ENCODE results near the gene CTSD. TPM values are rescaled to one million over a fixed set of nuclear protein-coding genes. Genes with fewer than 3 reads are reported as not detected.

The CTSD gene
- total RNA-seq, 1 donor, result 221 TPM

GRCh38 chr11:1786466-1786865 lies 22.7 kb upstream of the CTSD start:
- no peak overlapping the region for H3K4me3 ChIP-seq (ENCODE audit: low read depth, low read length)
- no peak for DNase-seq (ENCODE audit: low read depth)
- TF ChIP-seq, protein P1, sequence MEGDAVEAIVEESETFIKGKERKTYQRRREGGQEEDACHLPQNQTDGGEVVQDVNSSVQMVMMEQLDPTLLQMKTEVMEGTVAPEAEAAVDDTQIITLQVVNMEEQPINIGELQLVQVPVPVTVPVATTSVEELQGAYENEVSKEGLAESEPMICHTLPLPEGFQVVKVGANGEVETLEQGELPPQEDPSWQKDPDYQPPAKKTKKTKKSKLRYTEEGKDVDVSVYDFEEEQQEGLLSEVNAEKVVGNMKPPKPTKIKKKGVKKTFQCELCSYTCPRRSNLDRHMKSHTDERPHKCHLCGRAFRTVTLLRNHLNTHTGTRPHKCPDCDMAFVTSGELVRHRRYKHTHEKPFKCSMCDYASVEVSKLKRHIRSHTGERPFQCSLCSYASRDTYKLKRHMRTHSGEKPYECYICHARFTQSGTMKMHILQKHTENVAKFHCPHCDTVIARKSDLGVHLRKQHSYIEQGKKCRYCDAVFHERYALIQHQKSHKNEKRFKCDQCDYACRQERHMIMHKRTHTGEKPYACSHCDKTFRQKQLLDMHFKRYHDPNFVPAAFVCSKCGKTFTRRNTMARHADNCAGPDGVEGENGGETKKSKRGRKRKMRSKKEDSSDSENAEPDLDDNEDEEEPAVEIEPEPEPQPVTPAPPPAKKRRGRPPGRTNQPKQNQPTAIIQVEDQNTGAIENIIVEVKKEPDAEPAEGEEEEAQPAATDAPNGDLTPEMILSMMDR (IDR thresholded peaks at IDR 0.05; ENCODE audit: insufficient read depth, low read length), result no peak

GRCh38 chr11:1785749-1786413 lies 22.2 kb upstream of the CTSD start:
- TF ChIP-seq, protein P1 (IDR thresholded peaks at IDR 0.05; ENCODE audit: insufficient read depth, low read length), result no peak

DNA sequence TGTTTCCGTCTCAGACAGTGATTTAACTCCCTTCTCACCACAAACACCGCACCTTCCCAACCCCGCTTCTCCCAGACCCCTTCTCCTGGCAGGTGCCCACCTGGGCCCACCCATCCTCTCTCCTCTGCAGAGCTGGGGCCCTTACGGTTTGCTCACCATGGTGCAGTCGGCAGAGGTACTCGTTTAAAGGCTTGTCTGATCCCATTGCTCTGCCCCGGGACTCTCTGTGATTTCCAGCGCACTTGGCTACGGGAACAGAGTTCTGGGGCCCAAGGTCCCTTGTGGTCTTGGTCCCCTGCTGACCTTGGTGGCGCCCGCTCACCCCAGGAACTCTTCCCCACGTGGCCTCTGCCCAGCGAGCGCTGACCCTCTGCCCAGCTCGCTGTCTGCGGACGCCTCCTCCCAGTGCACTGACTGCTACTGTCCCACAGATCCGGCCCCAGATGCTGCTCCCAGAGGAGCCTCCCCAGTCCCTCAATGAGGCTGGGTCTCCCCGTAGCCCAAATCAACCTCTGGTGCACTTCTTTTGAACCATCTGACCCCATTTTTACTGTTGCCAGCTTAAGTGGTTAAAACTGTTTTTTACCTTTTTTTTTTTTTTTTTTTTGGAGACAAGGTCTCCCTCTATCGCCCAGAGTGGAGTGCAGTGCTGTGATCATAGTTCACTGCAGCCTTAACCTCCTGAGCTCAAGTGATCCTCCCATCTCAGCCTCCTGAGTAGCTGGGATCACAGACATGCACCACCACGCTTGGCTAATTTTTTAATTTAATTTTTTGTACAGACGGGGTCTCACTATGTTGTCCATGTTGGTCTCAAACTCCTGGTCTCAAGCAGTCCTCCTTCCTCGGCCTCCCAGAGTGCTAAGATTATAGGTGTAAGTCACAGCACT lies 21.3 kb upstream of the CTSD start:
- TF ChIP-seq, protein P1 (IDR thresholded peaks at IDR 0.05; ENCODE audit: insufficient read depth, low read length), result no peak
- no peak overlapping the region for H3K4me3 ChIP-seq (ENCODE audit: low read depth, low read length)
- no peak for DNase-seq (ENCODE audit: low read depth)

More at GRCh38 chr11:1785749-1786413, 22.2 kb upstream of the CTSD start:
- no peak overlapping the region for H3K4me3 ChIP-seq (ENCODE audit: low read depth, low read length)
- DNase-seq (ENCODE audit: low read depth), result no peak

- TF ChIP-seq, protein P1 (IDR thresholded peaks at IDR 0.05; ENCODE audit: insufficient read depth, low read length), result no peak
- no peak overlapping the region for H3K4me3 ChIP-seq (ENCODE audit: low read depth, low read length)
- DNase-seq (ENCODE audit: low read depth), result no peak
Measured at GRCh38 chr11:1783725-1784529, 20.2 kb upstream of the CTSD start.

GRCh38 chr11:1782831-1783724 lies 19.4 kb upstream of the CTSD start:
- H3K4me3 ChIP-seq (ENCODE audit: low read depth, low read length), result no peak overlapping the region
- TF ChIP-seq, protein P1 (IDR thresholded peaks at IDR 0.05; ENCODE audit: insufficient read depth, low read length), result no peak
- peak; percentile 11 for DNase-seq (ENCODE audit: low read depth)
